GM21529 (cell line): ENCODE data around the gene EQTN.

Source experiments
- ATAC-seq: cut with Tn5 transposase; IDR thresholded peaks from one replicate; pipeline ENCODE4 v1.9.1; 2021; ENCODE audit not compliant: unreplicated experiment

Gene EQTN

GRCh38 chr9:27297050-27297449, at the start of gene EQTN:
Gene EQTN (minus strand): TSS chr9:27297150. CDS start chr9:27297055, 95 bp downstream.
- no peak for ATAC-seq

- ATAC-seq = no peak
Observed at GRCh38 chr9:27344776-27345175, 47.8 kb upstream of the EQTN start.

- no peak for ATAC-seq
Observed at GRCh38 chr9:27341545-27342294, 44.8 kb upstream of the EQTN start.

- ATAC-seq = no peak
Observed at GRCh38 chr9:27340961-27341511, 44.1 kb upstream of the EQTN start.

GRCh38 chr9:27340285-27340674, 43.3 kb upstream of the EQTN start:
- no peak for ATAC-seq

- no peak for ATAC-seq
Observed at GRCh38 chr9:27339661-27340284, 42.8 kb upstream of the EQTN start.

GRCh38 chr9:27338527-27338903, 41.6 kb upstream of the EQTN start:
- no peak for ATAC-seq

- no peak for ATAC-seq
Observed at GRCh38 chr9:27337833-27338526, 41.0 kb upstream of the EQTN start.

- ATAC-seq = no peak
Observed at GRCh38 chr9:27337236-27337635, 40.3 kb upstream of the EQTN start.

GRCh38 chr9:27336829-27337228, 39.9 kb upstream of the EQTN start:
- ATAC-seq = no peak

GRCh38 chr9:27336126-27336525, 39.2 kb upstream of the EQTN start:
- no peak for ATAC-seq

- ATAC-seq = no peak
Observed at GRCh38 chr9:27335075-27335474, 38.1 kb upstream of the EQTN start.

- peak; percentile 88 for ATAC-seq
Observed at GRCh38 chr9:27333241-27334052, 36.5 kb upstream of the EQTN start.

GRCh38 chr9:27331393-27331792, 34.4 kb upstream of the EQTN start:
- ATAC-seq = no peak

GRCh38 chr9:27329291-27329690, 32.3 kb upstream of the EQTN start:
- no peak for ATAC-seq

- ATAC-seq = no peak
Observed at GRCh38 chr9:27328483-27328882, 31.5 kb upstream of the EQTN start.

- no peak for ATAC-seq
Observed at GRCh38 chr9:27311184-27311583, 14.2 kb upstream of the EQTN start.

- no peak for ATAC-seq
Observed at GRCh38 chr9:27310582-27310981, 13.6 kb upstream of the EQTN start.

GRCh38 chr9:27308691-27309390, 11.9 kb upstream of the EQTN start:
- no peak for ATAC-seq

GRCh38 chr9:27304521-27304920, 7.6 kb upstream of the EQTN start:
- ATAC-seq = no peak
